HG02798 (cell line): ENCODE data around the gene TOR1A.
"Not testable (repeated sequence)": the region's sequence is repeated elsewhere in the genome, so short reads cannot be mapped to it uniquely, and the experiment has no call there.

Source experiments
- ATAC-seq: cut with Tn5 transposase; IDR thresholded peaks from one replicate; pipeline ENCODE4 v1.9.1; 2021; ENCODE audit warnings: mild to moderate bottlenecking; ENCODE audit not compliant: unreplicated experiment, poor library complexity

The TOR1A gene

DNA sequence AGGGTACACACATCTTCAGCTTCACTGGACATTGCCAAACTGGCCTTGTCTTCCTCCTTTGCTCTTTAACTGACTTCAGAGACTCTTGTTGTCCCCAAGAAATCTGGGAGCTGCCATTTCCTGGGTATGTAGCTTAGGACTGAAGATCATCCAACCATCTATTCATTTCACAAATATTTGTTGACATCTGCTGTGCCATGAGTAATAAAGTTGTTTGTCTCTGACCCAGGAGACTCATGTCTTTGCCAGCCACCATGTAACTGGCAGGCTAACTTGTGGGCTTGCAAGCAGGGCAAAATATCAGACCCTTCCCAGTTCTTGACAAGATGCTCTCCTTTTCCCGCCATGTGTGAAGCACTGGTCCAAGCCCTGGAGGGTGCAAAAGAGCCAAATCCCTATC, 38.1 kb downstream of the TOR1A start:
- ATAC-seq = no peak

DNA sequence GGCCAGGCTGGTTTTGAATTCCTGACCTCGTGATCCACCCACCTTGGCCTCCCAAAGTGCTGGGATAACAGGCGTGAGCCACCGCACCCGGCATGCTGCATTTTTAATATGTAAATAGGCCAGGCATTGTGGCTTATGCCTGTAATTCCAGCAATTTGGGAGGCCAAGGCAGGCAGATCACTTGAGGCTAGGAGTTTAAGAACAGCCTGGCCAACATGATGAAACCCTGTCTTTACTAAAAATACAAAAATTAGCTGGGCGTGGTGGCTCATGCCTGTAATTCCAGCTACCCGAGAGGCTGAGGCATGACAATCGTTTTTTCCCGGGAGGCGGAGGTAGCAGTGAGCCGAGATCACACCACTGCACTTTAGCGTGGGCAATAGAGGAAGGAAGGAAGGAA, 39.0 kb downstream of the TOR1A start:
- ATAC-seq = not testable (repeated sequence)

DNA sequence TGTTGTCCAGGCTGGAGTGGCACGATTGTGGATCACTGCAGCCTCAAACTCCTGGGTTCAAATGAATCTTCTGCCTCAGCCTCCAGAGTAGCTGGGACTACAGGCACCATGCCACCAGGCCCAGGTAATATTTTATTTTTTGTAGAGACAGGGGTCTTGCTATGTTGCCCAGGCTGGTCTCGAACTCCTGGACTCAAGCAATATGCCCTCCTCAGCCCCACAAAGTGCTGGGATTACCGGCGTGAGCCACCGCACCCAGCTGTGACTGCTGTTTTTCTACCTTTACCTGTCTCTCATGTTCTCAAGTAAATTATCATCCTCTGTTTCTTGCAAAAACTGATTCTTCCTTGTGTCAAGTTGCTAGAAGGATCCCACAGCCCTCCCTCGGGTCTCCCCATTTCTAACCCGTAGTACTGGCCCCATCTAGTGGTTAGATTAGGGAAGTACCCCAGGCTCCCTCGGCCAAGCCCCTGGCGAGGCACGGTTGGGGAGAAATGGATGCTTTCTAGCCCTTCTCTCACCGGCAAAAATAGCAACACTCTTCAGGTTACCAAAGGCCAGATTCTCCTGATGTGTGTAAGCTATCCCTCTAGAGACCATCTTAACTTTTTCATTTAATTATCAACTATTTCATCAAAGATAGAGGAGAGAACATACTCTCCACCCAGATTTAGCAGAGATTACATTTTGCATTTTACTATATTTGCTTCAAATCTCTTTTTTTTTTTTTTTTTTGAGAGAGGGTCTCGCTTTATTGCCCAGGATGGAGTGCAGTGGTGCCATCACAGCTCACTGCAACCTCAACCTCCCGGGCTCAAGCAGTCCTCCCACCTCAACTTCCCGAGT, 40.2 kb downstream of the TOR1A start:
- no peak for ATAC-seq

DNA sequence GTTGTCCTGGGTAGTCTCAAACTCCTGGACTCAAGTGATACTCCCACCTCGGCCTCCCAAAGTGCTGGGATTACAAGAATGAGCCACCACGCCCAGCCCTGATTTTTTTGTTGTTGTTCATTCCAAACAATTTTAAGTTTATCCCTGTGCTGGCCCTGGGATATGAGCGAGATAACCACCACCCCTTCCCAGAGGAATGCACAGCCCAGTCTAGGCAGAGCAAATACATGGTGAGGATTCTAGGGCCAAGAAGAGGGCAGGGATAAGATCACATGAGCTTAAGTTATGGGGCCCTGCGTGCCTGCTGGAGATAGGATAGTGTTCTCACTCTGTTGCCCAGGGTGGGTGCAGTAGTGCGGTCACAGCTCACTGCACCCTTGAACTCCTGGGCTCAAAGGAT, 42.0 kb downstream of the TOR1A start:
- no peak for ATAC-seq

DNA sequence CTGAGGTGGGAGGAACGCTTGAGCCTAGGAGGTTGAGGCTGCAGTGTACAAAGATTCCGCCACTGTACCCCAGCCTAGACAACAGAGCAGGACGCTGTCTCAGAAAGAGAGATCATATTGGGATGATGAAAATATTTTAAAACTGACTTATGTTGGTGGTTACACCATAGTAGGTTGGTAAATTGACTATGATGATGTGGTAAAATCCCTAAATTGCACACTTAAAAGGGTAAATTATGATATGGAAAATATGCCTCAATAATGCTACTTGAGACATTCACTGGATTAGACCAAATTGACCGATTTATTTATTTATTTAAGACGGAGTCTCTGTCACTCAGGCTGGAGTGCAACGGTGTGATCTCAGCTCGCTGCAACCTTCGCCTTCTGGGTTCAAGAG, 42.8 kb downstream of the TOR1A start:
- ATAC-seq = no peak

DNA sequence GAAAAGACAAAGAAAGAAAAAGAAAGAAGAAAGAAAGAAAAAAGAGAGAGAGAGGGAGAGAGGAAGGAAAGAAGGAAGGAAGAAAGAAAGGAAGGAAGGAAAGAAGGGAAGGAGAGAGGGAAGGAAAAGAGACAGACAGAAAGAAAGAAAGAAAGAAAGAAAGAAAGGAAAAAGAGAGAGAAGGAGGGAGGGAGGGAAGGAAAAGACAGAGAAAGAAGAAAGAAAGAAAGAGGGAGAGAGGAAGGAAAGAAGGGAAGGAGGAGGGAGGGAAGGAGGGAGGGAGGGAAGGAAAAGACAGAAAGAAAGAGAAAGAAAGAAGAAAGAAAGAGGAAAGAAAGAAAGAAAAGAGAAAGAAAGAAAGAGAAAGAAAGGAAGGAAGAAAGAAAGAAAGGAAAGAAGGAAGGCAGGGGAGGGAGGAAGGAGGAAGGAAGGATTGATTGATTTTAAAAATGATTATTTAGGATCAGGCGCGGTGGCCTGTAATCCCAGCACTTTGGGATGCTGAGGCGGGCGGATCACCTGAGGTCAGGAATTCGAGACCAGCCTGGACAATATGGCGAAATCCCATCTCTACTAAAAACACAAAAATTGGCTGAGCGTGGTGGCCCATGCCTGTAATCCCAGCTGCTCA, 44.3 kb downstream of the TOR1A start:
- ATAC-seq = no peak

DNA sequence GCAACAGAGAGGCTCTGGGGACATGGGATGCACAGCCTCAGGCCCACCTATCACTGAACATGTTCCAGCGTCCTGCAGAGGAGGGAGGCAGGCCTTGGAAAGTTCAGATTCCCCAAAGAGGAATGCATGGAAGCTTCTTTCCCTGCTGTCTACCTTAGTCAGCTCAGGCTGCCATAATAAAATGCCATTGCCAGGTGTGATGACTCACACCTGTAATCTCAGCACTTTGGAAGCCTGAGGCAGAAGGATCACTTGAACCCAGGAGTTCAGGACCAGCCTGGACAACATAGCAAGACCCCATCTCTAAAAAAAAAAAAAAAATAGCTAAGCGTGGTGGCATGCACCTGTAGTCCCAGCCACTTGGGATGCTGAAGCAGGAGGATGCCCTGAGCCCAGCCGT, 45.5 kb downstream of the TOR1A start:
- ATAC-seq = no peak

DNA sequence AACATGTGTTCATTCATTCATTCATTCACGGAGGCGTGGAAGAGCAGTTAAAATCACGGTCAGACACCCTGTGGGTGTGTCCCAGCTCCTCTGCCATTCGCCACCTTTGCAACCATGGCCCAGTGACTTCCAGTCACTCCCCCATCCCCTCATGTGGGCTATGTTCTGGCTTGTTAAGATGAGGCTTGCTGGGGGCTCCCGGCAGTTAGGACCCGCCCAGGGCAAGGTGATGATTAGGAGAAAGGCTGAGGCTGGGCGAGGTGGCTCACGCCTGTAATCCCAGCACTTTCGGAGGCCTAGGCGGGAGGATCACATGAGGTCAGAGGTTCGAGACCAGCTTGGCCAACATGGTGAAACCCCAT, 46.2 kb downstream of the TOR1A start:
- ATAC-seq = no peak

DNA sequence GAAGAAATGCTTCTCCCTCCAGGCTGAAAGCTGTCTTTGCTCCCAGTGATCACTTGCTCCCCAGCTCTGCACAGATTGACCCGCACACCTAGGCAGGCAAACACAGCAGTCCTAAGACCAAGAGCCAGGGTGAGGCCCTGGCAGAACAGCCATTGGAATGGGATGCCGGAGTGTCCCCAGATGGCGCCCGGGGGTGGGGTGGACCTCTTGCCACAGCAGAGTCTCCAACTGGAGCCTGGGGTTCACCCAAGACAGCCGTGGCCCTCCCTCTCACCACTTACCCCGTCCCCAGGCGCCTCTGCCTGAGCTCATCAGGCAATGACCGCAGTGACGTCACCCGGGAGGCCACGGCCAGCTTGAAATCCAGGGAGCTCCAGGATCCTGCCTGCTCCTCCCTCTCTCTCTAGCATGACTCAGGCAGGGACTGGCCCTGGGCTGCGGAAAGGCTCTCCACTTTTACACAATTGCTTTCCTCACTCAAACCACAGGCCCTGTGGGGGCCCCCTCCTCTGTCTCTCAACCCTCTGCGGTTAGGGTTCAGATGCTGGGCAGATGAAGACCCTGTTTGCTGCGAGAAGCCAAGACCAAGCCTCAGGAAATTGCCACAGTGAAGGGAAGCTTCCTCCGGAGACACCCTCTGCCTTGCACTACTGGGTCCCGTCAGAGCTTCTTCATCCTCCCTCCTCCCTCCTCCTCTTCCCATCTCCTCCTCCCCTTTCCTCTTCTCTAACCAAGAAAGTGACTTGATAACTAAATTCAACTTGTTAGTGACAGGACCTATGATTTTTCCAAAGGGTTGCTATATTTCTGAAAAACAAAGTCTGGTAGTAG, 46.8 kb downstream of the TOR1A start:
- no peak for ATAC-seq

DNA sequence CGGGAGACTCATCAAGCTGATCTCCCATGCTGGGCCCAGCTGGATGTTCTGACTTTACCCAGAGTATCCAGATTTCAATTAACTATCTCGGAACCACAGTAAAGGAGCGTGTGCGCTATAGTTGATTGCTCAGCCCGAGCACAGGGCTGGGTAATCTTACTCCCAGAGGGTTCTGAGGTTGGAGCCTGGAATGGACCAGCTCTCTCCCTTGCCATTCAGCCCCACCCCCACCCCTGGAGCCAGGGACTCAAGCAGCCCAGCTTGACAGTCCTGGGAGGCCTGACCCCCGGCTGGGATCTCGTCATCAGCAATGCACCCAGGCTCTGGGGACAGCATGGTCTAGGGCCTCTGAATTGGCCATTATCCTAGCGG, 47.4 kb downstream of the TOR1A start:
- no peak for ATAC-seq

DNA sequence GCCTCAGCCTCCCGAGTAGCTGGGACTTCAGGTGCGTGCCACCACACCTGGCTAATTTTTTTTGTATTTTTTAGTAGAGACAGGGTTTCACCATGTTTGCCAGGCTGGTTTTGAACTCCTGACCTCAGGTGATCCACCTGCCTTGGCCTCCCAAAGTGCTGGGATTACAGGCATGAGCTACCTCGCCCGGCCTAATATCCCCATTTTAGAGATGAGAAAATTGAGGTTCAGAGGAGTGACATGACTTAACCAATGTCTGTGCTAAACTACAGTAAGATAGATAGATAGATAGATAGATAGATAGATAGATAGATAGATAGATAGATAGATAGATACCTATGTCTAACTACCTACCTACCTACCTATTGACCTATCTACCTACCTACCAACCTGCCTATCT, 47.8 kb downstream of the TOR1A start:
- not testable (repeated sequence) for ATAC-seq

DNA sequence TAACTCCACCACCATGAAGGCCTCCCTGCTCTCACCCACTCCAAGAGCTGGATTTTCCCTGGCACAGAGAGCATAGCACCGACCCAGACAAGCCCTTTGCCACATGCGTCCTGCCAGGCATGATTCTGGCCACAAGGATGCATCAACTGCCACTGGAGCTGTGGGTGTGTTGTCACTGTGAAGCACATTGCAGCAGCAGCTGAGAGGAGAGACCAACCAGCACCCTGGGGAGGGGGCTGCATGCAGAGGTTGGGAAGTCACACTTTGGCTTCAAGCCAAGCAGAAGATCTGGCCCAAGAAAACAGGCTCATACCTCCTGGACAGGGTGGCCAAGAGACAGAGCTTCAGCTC, 48.5 kb downstream of the TOR1A start:
- no peak for ATAC-seq

DNA sequence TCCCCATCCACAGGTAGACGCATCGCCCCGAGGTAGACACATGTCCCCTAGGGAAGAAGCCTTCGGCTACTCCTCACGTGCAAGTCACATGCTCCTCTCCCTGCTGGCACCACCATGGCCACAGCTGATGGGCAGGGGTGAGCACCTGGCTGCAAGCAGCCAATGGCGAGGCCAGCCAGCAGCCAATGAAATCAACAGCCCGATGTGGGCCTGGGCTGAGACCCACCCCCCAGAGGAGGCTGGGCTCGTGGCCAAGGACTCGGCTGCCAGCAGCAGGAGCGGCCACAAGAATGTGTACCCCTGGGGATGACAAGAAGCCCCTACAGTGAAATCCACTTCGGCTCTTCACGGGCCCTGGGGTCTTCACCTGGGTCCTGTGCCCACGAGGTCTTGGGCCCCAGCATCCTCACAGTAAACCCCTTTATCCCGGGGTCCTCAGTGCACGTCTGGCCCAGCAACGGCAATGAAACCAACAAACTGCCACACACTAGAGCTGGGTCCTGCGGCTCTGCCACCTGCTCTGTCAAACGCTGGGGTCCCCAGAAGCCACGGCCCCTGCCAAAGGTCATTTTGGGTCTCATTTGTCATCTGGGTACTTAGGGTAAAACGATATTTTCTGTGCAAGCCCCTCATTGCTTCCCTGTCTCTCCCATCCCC, 49.0 kb downstream of the TOR1A start:
- ATAC-seq = no peak

DNA sequence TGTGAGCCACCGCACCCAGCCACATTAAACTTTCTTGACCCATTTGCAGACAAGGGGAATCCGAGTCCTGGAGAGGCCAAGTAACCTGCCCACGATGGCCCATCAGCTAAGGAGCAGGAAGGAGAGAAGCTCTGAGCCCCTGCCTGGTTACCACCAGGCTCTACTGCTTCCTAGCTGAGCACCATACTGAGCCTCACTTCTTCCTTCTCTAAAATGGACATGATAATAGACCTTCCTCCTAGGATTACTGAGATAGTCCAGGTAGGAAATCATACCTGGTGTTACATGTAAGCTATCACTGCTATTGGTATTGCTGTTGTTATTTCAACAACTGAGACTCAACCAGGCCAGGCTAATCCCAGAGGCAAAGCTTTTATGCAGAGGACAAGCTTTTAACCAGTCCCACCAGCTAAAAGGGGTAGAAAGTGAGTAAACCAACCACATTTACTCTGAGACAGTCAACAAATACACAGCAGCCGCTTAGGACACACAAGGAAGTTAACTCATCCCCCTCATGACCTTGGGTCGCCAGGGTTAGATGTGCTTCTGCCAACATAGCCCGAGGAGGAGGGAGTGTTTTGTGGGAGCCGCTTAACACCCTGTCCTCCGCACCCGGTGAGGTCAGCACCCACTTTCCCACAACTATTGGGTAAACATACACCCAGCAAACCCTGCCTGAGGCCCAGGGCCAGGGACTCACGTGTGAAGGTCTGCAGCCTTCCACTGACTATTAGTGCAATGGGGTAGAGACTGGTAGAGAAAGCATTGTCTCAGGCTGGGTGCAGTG, 50.5 kb downstream of the TOR1A start:
- ATAC-seq = no peak

DNA sequence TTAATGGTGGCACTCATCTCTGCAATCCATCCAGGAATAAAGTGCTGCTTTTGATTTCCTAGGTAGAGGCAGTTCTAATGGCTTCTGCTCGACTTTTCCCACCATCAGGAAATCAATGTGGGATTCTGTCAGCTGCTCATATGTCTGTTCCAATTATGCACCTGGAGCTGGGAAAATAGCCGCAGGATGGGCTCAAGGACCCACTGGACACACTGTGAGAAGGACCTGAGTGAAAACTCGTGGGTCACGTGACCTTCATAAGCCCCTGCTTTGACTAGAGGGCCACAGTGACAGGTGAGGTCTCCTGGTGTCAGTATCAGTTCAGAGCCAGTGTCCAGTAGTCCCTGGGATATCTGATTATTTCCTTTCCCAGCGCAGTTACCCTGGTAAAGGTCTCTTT, 53.2 kb downstream of the TOR1A start:
- ATAC-seq = no peak

DNA sequence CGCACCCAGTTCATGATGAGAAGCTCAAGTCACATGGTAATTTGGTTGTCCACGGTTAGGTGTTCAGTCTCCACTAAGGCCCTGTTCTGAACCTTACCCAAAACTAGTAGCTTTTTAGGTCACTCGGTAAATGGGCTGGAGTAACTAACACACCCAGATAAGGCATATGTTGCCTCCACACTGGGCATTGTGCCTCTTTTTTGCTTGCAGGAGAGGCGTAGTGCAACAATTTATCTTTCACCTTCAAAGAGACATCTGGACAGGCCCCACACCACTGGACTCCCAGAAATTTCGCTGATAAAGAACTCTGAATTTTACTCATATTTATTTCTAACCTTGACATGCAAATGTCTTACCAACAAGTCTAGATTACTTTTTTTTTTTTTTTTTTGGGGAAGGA, 54.3 kb downstream of the TOR1A start:
- ATAC-seq = no peak

DNA sequence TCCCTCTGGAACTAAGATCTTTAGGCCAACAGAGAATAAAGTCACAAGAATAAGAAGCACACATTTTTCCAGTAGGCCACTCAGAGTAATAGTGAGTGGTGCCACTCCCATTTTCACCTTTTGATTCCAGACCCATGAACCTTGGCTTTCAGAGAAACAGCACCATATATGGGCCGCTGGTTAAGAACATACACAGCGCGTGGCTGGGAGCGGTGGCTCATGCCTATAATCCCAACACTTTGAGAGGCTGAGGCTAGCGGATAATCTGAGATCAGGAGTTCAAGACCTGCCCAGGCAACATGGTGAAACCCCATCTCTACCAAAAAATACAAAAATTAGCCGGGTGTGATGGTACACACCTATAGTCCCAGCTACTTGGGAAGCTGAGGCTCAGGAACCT, 55.5 kb downstream of the TOR1A start:
- no peak for ATAC-seq

DNA sequence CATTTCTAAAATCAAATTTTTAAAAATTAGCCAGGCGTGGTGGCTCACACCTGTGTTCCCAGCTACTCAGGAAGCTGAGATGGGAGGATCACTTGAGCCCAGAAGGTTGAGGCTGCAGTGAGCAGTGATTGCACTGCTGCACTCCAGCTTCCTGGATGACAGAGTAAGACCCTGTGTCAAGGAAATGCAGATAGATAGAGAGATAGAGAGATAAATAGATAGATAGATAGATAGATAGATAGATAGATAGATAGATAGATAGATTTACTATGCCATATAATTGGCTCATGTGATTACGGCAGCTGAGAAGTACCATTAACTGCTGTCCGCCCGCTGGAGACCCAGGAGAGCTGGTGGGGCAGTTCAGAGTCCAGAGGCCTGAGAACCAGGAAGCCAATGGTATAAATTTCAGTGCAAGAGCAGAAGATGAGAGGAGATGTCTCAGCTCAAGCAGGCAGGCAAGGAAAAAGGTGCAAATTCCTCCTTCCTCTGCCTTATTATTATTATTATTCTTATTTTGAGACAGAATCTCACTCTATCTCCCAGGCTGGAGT, 58.1 kb downstream of the TOR1A start:
- no peak for ATAC-seq

DNA sequence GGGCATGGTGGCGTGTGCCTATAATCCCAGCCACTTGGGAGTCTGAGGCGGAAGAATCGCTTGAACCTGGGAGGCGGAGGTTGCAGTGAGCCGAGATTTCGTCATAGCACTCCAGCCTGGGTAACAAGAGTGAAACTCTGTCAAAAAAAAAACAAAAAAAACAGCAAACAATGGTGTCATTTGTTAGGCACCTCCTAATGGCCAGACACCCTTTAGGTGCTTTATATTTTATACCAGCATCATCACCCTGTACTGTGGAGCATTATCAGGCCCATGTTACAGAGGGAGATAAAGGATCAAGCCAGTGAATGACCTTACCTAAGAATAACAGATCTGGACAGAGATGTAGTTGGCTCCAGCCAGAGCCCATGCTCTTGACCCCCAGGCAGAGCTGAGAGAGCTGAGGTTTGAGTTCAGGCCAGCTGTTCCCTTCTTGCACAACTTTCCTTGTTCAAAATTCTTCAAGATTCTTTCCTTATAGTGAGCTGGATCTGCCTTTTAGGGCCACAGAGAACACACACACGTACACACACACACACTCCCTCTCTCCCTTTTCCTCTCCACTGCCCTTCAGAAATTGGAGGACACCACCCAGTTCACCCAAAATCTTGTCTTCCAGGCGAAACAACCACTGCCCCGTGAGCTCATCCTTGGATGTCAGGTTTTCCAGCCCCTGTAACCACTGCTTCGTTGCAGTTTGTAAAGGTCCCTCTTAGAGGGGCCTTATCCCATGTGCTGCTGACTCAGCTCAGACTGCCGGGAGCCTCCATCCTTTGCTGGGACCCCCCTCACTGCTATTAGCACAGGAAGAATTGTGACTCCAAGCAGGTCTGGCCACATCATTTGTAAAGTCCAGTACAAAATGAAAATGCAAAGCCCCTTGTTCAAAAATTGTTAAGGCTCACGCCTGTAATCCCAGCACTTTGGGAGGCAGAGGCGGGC, 60.7 kb downstream of the TOR1A start:
- no peak for ATAC-seq
